GM12864 (cell line): ENCODE measurements around the gene DSCAM.
"Not testable (repeated sequence)": the region's sequence is repeated elsewhere in the genome, so short reads cannot be mapped to it uniquely, and the experiment has no call there.

Experiments
- DNase-seq: peaks from one replicate; pipeline ENCODE4 v3.0.0-alpha.2; 2011; ENCODE audit warnings: low read depth
- H3K4me3 ChIP-seq: 2 replicates; pipeline ENCODE4 v1.5.1; 2011; ENCODE audit warnings: mild to moderate bottlenecking, low read depth, low read length, control low read depth
- TF ChIP-seq, protein P1 (sequence below): IDR thresholded peaks from 2 replicates; pipeline ENCODE4 v1.5.1; 2011; ENCODE audit warnings: low read depth, mild to moderate bottlenecking, moderate library complexity, low read length, control low read depth, inconsistent platforms; ENCODE audit errors: missing control alignments

The DSCAM gene

DNA sequence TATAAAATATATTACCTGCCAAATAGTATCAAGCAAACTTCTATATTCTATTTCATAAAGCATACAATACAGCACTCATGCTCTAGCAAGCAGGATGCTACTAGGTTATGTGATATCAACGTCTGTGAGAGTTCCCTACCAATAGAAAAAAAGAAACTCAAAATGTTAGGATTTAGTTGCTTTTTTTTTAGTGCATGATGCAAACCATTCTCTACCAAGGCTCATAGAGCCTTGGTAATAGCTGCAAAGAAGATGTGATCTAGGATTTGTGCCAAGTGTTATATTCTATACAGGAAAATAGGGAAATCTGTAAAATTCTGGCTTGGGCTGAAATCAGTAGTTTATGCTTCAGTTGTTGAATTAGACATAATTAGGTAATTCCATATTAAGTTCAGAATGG is 394.4 kb downstream of the DSCAM start:
- no peak for DNase-seq
- H3K4me3 ChIP-seq, result no peak overlapping the region
- TF ChIP-seq, protein P1, sequence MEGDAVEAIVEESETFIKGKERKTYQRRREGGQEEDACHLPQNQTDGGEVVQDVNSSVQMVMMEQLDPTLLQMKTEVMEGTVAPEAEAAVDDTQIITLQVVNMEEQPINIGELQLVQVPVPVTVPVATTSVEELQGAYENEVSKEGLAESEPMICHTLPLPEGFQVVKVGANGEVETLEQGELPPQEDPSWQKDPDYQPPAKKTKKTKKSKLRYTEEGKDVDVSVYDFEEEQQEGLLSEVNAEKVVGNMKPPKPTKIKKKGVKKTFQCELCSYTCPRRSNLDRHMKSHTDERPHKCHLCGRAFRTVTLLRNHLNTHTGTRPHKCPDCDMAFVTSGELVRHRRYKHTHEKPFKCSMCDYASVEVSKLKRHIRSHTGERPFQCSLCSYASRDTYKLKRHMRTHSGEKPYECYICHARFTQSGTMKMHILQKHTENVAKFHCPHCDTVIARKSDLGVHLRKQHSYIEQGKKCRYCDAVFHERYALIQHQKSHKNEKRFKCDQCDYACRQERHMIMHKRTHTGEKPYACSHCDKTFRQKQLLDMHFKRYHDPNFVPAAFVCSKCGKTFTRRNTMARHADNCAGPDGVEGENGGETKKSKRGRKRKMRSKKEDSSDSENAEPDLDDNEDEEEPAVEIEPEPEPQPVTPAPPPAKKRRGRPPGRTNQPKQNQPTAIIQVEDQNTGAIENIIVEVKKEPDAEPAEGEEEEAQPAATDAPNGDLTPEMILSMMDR, result no peak

DNA sequence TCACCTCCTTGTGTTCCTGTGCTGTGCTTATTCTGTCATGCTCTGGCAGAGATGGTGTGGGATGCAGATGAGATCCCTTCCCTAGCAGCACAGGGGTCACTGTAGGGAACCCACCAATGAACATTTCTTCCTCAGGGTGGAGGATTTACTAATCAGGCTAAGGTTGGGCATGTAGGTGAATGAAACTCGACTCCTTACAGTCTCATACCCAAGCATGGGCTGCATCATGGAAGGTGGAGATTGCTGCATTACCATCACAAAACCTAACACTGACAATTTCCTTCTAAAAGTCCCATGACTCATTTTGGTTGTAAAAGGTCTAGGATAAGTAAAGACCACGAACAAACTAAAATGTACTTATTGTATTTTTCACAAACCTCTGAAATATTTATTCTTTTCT is 399.9 kb downstream of the DSCAM start:
- H3K4me3 ChIP-seq, result no peak overlapping the region
- TF ChIP-seq, protein P1, result no peak
- no peak for DNase-seq

DNA sequence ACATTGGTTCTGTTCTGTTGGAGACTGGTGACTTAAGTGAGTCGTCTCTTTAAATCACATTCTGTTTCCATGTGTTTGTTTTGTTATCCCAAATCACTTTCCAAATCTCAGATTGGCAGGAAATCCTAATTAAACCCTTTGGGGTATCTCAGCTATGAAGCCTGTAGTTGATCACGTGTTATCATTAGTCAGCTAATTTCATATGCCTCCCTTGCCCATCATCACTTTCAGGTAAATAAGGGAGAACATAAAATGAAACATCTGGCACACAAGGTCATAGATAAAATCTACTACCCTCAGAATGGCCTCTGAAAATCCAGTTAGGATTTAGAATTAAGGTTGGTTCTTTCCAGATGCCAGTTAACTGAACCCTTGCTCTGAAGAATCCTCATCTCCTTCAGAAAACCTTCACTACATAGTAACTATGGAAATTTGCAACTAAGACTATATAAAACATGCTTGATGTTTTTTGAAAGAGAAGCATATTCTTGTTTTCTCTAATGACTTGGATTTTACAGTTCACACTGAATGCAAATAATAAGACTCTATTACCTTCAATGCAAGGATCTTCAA is 401.5 kb downstream of the DSCAM start:
- TF ChIP-seq, protein P1, result no peak
- no peak overlapping the region for H3K4me3 ChIP-seq
- no peak for DNase-seq

DNA sequence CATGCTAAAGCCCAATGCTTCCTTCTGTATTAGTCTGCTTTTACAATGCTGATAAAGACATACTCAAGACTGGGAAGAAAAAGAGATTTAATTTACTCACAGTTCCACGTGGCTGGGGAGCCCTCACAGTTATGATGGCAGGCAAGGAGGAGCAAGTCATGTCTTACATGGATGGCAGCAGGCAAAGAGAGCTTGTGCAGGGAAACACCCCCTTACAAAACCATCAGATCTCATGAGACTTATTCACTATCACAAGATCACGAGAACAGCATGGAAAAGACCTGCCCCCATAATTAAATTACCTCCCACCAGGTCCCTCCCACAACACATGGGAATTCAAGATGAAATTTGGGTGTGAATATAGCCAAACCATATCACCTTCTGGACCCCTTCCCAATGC is 407.4 kb downstream of the DSCAM start:
- not testable (repeated sequence) for DNase-seq, H3K4me3 ChIP-seq

DNA sequence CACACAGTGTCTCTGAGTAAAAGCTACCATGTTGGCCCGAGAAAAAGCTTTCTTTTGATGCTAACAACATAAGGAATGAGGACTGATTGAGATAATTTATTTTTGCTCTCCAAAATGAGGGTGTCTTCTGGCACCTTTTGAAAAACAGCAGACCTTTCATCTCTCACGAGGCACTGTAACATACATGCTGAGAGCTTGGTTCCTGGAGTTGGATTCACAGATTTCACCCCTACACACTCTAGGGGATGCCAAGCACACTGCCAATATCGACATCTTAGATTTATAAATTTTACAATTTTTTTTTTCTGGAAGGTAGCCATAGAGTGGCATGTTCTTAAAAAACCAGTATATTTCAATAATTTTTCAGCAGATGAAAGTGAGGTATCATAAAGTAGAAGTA is 408.3 kb downstream of the DSCAM start:
- TF ChIP-seq, protein P1, result no peak
- H3K4me3 ChIP-seq, result no peak overlapping the region
- no peak for DNase-seq

DNA sequence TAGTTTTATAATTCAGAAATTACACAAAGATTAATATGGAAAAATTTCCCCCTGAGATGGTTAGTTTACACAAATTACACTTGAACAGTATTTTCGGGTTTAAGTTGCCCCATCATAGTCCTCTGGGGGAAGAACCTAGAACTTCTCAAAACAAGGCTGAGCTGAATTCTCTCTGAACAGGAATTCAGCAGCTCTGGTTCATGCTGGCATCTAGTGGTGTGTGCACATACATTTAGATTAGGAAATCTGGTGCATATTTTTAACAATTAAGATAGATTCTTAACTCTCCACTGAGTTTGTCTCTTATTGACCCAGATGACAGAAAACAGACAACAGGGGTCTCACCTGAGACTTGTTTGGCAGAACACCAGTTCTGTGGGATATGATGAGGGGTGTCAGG is 410.7 kb downstream of the DSCAM start:
- H3K4me3 ChIP-seq, result no peak overlapping the region
- TF ChIP-seq, protein P1, result no peak
- DNase-seq, result no peak

DNA sequence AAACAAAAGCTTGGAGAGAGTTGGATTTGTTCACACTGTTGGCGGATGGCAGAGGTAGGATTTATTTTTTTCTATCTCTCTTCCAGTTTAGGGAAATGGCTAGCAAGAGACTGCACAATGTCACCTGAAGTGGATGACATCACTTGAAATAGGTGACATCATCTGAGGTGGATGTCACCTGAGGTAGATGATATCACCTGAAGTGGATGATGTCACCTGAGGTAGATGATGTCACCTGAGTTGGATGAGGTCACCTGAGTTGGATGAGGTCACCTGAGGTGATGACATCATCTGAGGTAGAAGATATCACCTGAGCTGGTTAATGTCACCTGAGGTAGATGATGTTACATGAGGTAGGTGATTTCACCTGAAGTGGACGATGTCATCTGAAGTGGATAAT is 413.4 kb downstream of the DSCAM start:
- no peak overlapping the region for H3K4me3 ChIP-seq
- TF ChIP-seq, protein P1, result no peak
- no peak for DNase-seq
